DOHH2 (cell line): ENCODE measurements around the gene SMIM36.

ENCODE experiments used
- EZH2phosphoT487 ChIP-seq: fragments of 200-600 bp; sonication (generic); IDR thresholded peaks from 2 replicates; pipeline ENCODE4 v1.6.1; 2017; ENCODE audit warnings: borderline replicate concordance, mild to moderate bottlenecking, antibody characterized with exemption, low read length, moderate library complexity, mixed read lengths
- TF ChIP-seq, protein P1 (sequence below): fragments of 200-600 bp; sonication (generic); IDR thresholded peaks from one replicate; pipeline ENCODE4 v1.5.1; 2014; ENCODE audit warnings: antibody characterized with exemption, mild to moderate bottlenecking, low read depth, low read length; ENCODE audit not compliant: poor library complexity, severe bottlenecking

DNA sequence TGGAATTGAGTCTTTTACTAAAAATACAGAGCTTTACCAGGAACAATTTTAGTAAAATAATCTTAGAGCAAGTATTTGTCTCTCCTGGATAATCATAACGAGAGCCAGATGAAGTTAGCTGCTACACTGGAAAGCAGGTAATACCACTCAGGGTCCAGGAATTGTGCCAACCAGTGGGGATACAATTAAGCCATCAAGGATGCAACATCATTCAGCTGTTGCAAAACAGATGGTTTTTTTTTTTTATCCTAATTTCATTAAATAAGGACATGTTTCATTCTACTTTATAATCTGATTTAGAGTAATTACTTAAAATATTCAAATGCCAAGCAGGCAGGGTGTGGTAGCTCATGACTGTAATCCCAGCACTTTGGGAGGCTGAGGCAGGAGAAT is 99.8 kb downstream of the SMIM36 start:
- TF ChIP-seq, protein P1, sequence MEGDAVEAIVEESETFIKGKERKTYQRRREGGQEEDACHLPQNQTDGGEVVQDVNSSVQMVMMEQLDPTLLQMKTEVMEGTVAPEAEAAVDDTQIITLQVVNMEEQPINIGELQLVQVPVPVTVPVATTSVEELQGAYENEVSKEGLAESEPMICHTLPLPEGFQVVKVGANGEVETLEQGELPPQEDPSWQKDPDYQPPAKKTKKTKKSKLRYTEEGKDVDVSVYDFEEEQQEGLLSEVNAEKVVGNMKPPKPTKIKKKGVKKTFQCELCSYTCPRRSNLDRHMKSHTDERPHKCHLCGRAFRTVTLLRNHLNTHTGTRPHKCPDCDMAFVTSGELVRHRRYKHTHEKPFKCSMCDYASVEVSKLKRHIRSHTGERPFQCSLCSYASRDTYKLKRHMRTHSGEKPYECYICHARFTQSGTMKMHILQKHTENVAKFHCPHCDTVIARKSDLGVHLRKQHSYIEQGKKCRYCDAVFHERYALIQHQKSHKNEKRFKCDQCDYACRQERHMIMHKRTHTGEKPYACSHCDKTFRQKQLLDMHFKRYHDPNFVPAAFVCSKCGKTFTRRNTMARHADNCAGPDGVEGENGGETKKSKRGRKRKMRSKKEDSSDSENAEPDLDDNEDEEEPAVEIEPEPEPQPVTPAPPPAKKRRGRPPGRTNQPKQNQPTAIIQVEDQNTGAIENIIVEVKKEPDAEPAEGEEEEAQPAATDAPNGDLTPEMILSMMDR, result no peak
- TF ChIP-seq EZH2phosphoT487, result no peak
